Activated CD8-positive, alpha-beta memory T cell treated with anti-CD3 and anti-CD28 coated beads, Interleukin-2, amount 50 U/mL, for 4 hours (primary cell): Measurements from ENCODE around the gene CXXC5.

Experiments used
- DNase-seq: peaks from one replicate; pipeline ENCODE4 v3.0.0-alpha.2; 2020

Gene CXXC5

DNA sequence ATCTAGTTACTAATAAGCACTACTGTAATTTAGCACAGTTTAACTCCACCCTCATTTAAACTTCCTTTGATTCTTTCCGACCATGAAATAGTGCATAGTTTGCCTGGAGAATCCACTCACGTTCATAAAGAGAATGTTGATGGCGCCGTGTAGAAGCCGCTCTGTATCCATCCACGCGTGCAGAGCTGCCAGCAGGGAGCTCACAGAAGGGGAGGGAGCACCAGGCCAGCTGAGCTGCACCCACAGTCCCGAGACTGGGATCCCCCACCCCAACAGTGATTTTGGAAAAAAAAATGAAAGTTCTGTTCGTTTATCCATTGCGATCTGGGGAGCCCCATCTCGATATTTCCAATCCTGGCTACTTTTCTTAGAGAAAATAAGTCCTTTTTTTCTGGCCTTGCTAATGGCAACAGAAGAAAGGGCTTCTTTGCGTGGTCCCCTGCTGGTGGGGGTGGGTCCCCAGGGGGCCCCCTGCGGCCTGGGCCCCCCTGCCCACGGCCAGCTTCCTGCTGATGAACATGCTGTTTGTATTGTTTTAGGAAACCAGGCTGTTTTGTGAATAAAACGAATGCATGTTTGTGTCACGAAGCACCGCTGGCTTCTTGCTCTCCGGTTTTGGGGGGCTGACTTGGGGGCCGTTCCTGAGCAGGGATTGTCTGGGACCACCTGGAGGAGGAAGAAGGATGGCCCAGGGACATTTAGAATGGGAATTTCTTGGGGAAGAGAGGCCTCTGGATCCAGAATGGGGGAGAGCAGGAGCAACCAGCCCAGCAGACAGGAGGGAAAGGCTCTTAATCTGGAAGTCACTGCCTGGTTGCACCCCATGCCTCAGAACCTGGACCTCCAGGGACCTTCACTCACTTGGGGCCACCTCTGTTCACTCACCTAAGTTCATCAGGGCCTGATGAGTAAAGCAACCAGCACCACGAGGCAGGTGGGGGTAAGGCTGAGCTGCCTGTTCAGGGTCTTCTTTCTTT, 35.4 kb downstream of the CXXC5 start:
- no peak for DNase-seq

DNA sequence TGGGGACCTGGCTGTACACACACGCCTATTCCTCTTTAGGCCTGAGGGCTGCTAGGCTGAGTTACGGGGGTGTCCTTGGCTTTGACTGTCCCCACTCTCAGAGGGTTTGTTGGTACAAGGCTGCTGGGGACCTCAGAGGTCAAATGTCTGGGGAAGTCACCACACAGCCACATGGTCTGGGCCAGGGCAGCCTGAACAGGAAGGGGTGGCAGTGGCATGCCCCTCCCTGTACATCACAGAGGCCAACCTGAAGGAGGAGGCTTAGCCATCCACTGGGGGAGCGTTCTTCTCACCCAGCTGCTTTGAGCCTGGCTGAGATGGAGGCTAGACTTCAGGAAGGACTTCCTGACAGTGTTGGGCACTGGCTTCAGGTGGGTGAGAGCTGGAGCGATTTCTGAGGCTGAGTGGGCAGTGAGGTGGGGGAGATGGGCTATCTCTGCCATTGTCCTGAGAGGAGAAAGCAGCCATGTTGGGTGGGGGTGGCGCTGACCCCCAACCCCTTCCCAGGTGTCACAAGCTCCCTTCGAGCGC, 36.3 kb downstream of the CXXC5 start:
- no peak for DNase-seq

DNA sequence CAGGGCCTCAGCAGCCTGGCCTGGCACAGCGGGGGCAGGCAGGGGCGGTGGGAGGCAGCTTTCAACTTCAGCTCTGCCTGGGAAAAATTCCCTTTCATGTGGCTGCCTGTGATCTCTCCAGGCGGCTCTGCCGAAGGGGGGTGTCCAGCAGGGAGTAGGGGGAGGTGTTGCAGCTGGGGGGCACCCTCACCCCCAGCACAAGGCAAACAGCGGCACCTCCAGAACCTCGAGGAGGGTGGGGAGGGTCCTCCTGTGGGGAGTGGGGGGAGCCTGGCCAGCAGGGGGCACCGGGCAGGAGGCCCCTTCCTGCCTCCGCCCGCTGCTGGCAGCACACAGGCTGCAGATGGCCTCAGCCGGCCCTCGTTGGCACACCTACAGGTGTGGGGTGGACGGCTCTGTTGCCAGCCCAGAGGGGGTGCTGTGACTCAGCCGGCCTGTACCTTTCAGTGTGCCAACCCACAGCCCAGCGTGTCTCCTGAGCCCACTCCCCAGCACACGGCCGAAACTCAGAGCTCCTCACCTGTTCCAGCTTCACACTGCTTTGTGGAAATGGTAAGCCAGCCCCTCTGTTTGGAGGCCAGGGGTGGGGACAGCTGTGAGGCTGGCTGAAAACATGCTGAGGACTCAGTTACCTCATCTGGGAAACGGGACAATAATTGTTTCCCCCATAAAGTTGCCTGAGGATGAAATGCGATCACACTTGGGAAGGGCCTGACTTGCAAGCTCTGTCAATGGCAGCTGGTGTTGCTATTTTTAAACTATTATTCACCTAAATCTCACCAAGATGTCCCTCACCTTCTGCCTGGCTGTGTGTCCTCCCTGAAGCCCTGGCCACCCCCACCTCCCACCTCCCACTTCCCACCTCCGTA, 37.0 kb downstream of the CXXC5 start:
- no peak for DNase-seq

DNA sequence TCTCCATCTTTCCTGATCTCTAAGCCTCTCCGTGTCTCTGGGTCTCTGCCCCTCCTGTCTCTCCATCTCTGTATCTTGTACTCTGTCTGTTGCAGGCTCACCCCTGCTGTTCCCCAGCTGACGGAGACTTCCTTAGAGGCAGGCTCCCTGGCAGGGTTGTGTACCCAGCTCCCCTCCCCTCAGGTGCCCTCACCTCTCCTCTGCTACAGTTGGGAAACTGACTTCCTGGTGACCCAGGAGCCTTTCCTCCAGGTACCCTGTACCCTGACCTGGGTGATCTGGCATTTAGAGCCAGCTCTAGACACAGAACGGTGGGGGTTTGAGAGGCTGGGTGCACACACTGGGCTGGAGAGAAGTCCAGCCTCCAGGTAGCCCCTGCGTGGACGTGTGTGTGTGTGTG, 37.7 kb downstream of the CXXC5 start:
- DNase-seq = no peak

DNA sequence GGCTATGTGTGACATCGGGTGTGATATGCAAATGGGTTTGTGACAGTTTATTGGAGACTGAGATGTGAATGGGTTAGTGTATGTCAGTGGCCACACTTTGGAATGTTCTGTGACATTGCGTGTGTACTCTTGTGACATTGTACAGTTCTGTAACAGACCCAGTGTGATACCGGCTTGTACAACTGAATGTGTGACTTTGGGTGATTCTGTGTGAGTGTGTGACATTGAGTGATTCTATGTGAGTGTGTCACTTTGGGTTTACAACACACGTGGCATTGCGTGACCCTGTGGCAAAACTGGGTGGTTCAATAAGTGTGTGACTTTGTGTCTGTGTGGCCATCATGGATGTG, 38.2 kb downstream of the CXXC5 start:
- DNase-seq = no peak

DNA sequence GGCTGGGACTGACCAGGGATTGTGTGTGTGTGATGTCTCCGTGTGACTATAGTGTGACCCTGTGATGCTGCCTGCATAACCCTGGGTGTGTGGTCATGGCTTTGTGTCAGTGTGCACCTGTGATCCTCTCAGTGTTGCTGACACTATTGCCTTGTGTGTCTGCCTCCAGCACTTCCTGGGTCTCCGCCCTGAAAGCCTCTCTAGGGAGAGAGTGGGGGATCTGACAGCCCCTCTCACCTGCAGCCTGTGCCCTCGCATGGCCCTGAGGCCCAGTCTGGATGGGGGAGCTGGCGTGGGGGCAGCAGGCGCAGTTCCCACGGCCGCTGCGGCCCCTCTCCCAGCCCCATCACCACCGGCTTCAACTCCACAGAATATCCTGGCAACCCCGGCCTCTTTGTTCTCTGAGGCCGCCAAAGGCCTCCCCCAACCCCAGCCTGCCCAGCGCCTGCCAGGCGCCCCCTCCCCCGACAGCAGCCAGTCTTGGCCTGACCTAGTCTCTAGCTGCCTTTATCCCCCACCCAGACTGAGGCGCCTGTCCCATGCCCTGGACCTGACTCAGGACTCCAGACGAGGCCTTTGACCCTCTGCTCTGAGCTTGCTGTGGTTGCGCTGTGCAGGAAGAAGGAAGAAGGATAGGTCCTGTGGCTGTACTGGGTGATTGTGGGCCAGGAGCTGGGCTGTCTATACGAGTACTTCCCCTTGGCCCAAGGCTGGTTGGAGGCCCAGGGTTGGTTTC, 38.7 kb downstream of the CXXC5 start:
- no peak for DNase-seq

DNA sequence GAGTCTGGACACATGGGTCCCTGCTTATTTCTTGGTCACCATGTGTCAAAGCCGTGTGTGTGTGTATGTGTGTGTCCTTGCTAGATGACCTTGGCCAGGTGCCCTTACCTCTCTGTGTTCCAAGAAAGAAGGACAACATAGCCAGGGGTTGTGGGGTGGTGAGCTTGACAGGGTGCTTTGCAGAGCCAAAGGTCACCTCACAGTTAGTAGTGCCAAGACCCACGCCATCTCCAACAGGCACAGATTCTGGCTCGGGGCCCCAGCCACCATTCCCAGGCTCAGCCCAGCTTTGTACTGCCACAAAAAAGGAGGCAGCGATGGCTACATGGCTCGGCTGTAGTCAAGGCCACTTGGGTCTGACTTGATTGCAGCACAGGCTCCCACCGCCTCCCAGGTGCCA, 39.5 kb downstream of the CXXC5 start:
- DNase-seq = no peak

DNA sequence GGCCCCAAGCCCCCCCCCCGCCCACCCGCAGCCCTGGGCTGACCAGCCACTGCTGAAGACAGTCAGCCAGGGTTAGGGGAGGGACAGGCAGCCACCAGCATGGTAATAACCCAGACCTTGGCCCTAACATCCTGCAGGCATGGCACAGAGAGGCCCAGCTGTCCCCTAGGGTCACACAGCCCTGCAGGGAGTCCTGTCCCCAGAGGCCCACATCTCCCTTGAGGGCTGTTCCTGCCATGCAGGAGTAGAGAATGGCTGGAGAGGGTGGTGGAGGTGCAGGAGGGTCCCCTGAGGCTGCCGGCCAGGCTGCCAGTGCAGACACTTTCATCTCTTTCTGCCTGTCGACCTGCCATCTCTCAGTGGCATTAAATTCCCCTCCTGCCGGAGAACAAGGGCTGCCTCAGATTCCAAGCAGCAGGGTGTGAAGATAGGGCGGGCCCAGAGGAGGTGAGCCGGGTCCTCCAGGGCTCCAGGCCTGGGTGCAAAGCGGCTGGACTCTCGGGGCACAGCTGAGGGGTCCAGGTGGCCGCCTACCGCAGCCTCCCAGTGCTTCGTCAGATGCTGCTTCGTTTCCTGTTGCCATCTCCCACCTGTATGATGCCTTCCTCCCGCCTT, 40.0 kb downstream of the CXXC5 start:
- no peak for DNase-seq

DNA sequence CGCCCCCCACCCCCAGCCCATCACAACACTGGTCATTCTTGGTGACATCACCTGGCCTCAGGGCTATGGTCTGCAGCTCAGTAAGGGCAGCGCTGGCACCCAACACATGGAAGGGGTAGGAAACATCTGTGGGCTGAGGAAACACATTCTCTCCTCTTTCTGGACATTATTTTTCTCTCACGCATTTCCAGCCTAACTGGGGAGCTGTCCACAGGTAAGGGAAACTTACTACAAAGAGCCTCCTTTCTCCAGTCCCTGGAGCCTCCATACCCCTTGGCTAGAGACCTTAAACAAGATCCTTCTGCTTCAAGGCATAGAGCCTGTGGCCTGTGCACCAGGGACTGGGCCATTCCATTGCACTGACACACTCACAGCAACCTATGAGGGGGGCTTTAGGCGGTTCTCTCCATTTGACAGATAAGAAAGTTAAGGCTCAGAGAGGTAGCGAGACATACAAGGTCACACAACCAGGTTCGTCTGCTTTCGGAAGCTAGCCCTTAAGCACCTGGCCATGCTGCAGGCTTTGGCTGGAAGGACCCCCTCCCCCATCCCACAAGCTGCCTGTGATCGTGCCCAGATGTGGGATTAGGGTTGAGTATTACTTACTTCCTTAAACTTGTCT, 40.7 kb downstream of the CXXC5 start:
- DNase-seq = no peak

DNA sequence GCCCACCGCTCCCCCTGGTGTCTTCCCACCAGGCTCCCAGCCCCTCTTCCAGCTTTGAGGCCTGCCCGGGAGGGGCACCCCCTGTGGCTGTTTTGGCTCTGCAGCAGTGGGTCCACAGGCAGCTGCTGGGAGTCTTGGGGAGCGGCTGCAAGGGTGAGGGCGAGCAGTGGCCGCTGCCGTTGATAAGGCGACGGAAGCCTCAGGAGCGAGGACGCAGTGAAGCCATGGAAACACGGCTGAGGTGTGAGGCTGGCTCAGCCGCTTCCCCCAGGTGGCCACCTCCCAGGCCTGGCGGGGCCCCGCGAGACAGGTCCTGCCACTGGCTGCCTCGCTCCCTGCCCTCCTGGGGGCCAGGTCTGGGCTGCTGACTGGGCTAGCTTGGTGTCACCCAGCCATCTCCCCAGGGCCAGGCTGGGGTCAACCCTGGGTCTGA, 41.5 kb downstream of the CXXC5 start:
- DNase-seq = no peak

DNA sequence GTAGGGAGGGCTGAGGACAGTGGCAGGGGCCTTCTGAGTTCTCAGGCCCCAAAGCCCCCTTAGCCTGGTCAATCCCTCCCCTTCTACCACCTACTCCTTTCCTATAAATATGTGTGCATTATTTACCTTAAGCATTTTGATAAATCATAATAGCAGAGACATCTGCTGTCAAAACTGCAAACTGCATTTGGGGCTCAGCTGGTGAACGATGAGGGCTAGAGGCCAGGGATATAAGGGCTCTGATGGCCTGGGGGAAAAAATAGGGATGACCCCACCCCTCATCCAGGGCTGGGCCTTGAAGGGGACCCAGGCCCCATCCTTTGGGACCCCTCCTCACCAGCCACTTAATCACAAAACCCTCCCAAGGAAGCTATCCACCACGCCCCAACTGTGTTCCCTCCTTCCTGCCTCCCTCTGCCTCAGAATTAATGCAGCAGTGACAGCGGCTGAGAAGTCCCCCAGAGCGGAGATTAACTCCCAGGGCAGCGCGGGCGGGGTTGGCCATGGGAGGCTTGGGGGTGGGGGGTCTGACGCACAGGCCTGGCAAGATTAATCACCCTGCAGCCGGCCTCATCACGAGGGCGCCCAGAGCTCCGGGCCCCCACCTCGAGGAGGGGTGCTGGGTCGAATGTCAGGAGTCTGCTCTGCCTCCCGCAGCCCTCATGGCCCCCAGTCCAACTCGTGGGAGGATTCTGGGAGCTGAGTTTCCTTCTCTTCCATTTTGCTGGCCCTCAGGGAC, 42.1 kb downstream of the CXXC5 start:
- DNase-seq = no peak

DNA sequence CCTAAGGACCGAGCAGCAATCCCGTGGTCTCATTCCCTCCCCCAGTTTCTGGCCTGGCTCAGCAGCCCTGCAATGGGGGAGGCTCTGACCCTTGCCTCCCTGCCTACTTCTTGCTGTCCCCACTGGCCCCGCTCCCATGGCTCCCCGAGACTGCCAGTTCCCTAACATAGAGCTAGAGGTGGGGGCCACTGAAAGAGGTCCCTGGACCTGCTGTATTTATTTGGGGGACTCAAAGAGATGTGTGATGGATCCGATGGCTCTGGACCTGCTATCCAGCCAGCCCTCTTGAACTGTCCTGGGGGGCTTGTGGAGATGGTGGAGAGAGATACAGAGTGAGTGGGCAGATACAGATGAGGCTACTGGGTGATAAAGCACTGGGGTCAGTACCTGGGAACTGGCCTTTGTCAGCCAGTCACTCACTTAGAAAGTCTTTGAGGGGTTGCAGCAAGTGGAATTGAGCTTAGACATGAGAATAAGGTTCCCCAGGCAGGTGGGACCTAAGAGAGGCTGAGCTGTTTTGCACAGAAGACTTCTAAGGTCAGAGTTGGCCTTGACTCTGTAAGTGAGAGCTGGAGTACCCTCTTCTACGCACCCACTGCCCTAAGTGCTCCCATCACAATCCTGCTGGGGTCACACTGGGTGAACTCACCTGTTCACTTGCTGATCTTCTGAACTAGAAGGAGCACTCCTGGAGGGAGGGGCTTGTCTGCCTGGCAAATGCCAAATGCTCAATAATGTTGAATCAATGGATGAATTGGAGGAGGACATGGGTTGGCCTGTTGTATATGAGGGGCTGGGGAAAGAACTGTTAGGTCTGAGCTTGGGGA, 42.9 kb downstream of the CXXC5 start:
- no peak for DNase-seq

DNA sequence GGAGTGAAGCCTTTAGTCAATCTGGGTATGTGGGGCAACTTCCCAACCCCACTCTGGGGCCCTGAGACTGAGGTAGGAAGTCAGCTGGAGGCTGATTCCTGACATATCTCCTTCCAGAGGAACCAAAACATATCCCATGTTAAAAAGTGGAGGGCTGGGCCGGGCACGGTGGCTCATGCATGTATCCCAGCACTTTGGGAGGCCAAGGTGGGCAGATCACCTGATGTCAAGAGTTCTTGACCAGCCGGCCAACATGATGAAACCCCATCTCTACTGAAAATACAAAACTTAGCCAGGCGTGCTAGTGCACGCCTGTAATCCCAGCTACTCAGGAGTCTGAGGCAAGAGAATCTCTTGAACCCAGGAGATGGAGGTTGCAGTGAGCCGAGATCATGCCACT, 44.0 kb downstream of the CXXC5 start:
- no peak for DNase-seq

DNA sequence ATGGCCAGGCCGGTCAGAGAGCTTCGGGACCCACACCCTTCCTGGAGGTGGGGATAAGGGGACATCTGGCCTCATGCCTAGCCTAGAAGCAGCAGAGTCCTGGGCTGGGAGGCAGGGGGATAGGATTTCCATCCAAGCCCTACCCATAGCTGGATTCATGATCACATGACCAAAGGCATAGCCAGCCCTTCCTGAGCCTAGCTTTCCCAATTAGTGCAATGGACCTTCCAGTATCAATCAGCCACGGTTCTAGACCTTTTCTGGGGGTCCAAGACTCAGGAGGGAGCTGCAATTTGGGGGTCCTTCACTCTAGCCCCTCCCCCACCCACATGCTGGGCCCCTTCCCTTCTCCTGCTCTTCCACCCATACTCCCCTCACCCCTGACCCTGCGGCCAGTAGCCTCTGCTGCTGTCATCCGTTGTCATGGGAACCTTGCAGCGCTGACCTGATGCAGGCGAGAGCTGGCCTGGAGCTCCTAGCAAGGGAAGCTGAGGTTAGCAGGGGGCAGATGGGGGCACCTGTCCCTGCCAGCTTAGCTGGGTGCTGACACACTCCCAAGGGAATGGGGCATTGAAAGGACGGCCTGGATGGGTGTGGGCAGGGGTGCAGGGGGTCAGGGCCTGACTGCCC, 44.6 kb downstream of the CXXC5 start:
- DNase-seq = no peak

DNA sequence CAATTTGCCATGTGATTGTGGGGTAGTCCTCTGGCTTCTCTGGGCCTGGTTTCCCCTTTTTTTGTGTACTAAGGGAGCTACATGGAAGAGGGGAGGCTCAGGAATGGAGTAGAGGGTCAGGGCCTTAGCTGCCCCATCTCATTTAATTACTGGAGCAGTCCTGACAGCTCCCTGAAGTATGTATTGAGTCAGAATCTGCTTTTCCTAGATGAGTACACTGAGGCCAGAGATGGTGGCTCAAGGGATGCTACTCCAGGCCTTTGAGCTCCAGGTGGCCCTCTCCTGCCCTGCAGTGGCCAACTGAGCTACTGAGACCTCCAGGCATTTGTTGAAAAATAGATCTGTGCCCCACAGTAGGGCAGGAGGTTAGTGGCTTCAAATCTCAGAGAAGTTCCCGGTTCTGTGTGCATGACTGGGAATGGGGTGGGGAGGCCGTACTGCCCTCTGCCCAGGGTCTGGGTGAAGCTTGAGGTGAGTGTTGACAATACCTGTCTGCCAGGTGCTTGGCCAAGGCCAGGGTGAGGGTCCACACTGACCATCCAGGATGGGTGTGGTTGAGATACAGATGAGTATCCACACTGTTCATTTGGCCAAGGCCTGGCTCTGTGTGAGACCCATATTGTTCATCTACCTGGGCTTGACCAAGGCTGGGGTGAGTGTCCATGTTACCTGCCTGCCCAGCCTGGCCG, 45.7 kb downstream of the CXXC5 start:
- DNase-seq = no peak

DNA sequence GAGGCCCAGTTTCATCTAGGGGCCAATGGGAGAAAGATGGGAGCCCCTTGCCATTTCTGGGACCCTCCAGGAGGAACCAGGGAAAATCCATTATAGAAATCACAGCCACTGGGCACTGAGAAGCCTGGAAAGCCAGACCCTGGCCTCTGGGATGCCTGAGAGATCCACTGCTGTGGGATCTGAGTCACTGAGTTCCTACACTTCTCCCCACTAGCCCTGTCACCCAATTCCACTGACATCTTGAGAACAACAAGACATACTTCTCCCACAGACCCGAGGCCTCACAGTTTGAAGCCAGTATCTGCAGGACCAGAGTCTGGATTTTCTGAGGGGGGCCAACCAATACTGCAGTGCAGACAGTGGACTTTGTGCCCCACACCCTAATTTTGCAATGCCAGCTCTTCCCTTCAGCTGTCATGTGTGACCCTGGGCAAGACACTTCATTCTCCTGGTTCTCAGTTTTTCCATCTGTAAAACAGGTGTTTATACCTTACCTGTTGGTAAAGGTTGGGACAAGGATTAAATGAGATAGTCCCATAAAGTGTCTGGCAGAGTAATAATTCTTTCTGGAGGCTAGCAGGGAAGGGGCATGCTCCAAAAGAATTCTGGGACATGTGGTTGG, 46.5 kb downstream of the CXXC5 start:
- no peak for DNase-seq

DNA sequence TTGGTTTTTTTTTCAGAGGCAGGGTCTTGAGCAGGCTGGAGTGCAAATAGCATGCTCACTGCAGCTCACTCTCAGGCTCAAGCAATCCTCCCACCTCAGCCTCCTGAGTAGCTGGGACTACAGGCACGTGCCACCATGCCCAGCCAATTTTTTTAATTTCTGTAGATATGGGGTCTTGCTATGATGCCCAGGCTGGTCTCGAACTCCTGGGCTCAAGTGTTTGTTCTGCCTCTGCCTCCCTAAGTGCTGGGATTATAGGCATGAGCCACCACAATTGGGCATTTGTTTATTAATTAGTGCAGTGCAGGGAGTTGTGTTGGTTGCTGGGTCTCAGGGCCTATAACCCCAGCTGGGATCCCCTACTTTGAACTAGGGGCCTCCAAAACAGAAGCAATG, 47.0 kb downstream of the CXXC5 start:
- no peak for DNase-seq

DNA sequence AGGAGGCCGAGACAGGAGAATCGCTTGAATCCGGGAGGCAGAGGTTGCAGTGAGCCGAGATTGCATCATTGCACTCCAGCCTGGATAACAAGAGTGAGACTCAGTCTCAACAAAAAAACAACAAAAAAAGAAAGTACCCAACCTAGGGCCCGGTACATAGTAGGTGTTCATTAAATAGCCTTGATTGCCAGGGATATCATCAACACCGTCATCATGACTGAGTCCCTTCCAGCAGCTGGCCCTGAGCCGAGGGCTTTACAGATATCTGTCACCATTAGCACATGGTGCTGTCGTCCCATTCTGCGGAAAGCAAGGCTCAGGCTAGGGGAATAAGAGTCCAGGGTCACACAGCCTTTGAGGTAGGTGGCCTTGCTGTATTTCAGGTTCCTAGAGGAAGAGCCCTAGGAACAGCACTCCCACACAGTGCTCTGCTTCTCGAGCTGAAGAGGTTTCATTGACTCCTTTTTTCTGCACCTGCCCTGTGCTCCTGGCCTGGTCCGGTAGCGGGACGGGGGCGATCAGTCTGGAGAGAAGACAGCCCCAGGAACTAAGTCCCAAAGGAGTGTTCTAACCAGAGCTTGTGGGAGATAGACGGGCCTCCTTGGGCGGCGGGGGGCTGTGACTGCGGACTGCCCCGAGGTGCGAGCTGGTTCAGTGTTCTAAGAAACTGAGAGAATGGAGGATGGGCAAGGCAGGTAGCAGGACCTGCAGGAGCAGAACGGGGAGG, 48.2 kb downstream of the CXXC5 start:
- no peak for DNase-seq
